ENCODE results near the gene GNB1L. TPM values are rescaled to one million over a fixed set of nuclear protein-coding genes. Genes with fewer than 3 reads are reported as not detected.

GNB1L gene
- total RNA-seq, 1 donor from 2014 or later = 5.0 TPM

DNA sequence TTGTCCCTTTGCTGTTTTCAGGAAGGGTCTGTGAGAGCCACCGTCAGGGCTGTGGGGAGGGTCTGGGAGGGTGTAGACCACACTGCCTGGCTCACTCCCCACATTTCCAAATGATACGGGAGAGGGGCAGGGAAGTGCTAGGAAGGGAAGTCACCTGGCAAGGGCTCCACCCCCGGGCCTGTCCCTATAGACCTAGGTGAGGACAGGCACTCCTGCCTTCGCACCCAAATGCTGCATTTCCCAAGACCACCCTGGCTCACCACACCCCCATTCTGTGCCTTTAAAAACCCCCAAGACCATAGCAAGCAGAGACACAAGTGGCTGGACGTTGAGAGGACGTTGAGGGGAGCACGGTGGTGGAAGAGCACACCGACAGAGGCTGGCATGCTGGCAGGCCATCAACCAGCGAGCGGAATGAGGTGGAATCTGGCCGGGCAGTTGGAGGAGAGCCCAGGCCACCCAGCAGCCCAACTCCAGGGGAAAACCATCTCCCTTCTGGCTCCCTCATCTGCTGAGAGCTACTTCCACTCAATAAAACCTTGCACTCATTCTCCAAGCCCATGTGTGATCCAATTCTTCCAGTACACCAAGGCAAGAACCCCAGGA is 45.7 kb downstream of the GNB1L start:
- no peak for DNase-seq
- no peaks in the 10 kb centered on the region for H3K36me3 Mint-ChIP-seq (ENCODE audit: unreplicated experiment)
- H3K9me3 Mint-ChIP-seq (ENCODE audit: unreplicated experiment) = peaks cover 3% of the 10 kb centered on the region
- no peak overlapping the region for H3K27ac Mint-ChIP-seq (ENCODE audit: unreplicated experiment)
- peaks cover 5% of the 10 kb centered on the region for H3K27me3 Mint-ChIP-seq (ENCODE audit: unreplicated experiment)
- peaks cover 12% of the 10 kb centered on the region for H3K4me1 Mint-ChIP-seq (ENCODE audit: low read depth, unreplicated experiment)
- TF ChIP-seq CTCF (IDR thresholded peaks at IDR 0.05; ENCODE audit: partially characterized antibody, unreplicated experiment) = no peak
- no peak overlapping the region for H3K4me3 Mint-ChIP-seq (ENCODE audit: unreplicated experiment)

DNA sequence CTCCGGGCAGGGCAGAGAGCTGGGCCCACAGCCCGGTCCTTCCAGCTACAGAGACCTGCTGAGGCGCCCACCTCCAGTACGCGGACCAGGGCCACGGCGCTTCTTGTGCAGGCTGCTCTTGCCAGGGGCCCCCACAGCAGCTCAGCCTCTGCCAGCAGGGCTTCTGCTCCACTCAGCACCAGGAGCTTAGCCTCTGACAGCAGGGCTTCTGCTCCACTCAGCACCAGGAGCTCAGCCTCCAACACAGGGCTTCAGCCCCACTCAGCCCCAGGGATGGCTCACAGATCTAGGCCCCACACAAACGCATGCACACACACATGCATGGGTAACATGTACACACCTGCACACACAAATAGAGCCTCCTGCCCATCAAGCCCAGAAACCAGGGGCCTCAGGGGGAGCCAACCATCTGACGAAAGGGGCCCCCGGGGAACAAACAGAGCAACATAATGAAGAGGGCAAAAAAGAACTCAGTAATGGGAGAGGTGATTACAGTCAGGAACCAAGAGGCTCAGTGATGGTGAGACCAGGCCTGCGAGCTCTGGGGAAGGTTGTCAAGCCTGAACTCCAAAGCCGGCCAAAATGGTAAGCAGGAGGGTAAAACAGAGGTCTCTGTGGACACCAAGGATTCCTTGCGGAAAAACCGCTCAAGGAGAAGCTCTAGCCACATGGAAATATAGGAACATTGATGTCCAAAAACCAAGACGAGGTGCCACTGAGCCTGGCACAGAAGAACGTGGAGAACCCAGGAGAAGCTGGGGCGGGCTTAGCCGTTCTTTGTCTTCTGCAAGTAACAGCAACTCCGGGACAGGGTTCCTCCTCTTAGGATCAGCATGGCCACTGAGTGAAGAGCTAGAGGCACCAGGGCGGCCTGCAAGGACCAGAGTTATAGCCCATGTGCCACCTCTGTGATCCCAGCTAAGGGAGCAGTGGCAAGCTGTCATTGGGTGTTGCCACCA is 46.5 kb downstream of the GNB1L start:
- Mint-ChIP-seq H3K9me3 (ENCODE audit: unreplicated experiment) (peaks cover 3% of the 10 kb centered on the region), H3K4me3 (ENCODE audit: unreplicated experiment) (no peak overlapping the region), H3K4me1 (ENCODE audit: low read depth, unreplicated experiment) (peaks cover 12% of the 10 kb centered on the region), H3K27me3 (ENCODE audit: unreplicated experiment) (peaks cover 5% of the 10 kb centered on the region), H3K36me3 (ENCODE audit: unreplicated experiment) (no peaks in the 10 kb centered on the region), H3K27ac (ENCODE audit: unreplicated experiment) (no peak overlapping the region)
- no peak for TF ChIP-seq CTCF (IDR thresholded peaks at IDR 0.05; ENCODE audit: partially characterized antibody, unreplicated experiment)
- no peak for DNase-seq

DNA sequence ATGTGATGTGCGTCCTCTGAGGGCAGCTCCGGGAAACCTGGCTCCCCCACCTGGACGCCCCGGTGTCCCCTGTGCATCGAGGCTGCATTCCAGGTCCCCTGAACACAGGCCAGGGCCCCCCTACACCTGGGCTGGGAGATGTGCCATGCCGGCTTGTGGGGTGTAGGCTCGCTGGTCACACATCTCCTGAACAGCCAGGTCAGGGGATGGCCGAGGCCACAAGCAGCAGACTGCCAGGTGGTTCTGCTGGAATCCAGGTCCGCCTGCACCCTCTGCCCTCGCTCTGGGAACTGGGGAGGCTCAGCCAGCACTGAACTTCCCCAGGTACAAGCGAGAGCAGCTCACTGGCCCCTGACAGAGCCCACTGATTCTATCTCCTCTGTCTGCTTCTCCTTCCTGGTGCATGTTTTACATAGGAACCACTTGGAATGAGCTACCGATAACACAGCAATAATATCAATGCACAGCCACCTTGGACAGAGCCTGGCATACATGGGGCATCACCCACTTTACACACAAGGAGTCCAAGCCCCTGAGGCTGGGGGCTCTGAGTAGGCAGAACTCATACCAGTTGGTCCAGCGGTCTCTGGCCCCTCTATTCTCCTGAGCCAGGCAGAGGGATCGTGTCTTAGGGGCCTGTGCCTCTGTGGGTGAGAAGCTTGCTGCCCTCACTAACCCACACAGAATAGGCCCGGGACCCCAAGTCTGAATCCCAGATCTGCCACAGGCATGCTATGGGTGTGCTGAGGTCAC is 47.3 kb downstream of the GNB1L start:
- Mint-ChIP-seq H3K27me3 (ENCODE audit: unreplicated experiment) (peaks cover 7% of the 10 kb centered on the region), H3K36me3 (ENCODE audit: unreplicated experiment) (no peaks in the 10 kb centered on the region), H3K9me3 (ENCODE audit: unreplicated experiment) (peaks cover 4% of the 10 kb centered on the region), H3K4me3 (ENCODE audit: unreplicated experiment) (no peak overlapping the region), H3K27ac (ENCODE audit: unreplicated experiment) (no peak overlapping the region), H3K4me1 (ENCODE audit: low read depth, unreplicated experiment) (peaks cover 20% of the 10 kb centered on the region)
- TF ChIP-seq CTCF (IDR thresholded peaks at IDR 0.05; ENCODE audit: partially characterized antibody, unreplicated experiment) = no peak
- DNase-seq = no peak

- TF ChIP-seq CTCF (IDR thresholded peaks at IDR 0.05; ENCODE audit: partially characterized antibody, unreplicated experiment) = no peak
- Mint-ChIP-seq H3K36me3 (ENCODE audit: unreplicated experiment) (no peaks in the 10 kb centered on the region), H3K4me1 (ENCODE audit: low read depth, unreplicated experiment) (peaks cover 25% of the 10 kb centered on the region), H3K9me3 (ENCODE audit: unreplicated experiment) (peaks cover 4% of the 10 kb centered on the region), H3K27me3 (ENCODE audit: unreplicated experiment) (peaks cover 9% of the 10 kb centered on the region), H3K27ac (ENCODE audit: unreplicated experiment) (no peak overlapping the region), H3K4me3 (ENCODE audit: unreplicated experiment) (no peak overlapping the region)
- no peak for DNase-seq
These were observed 48.2 kb downstream of the GNB1L start for GRCh38 chr22:19806213-19807160.
